IMR-90 (cell line): ENCODE measurements around the gene UGT1A3. TPM values are rescaled to one million over a fixed set of nuclear protein-coding genes. Genes with fewer than 3 reads are reported as not detected.

Experiments used
- ATAC-seq: fragments of 200-7000 bp; cut with Tn5 transposase; 2 replicates; pipeline ENCODE4 v1.9.1; 2020; ENCODE audit warnings: low read depth, mild to moderate bottlenecking, moderate library complexity
- BruUV-seq: library from RNA; stranded (reverse); fragments of 400-500 nt; replicated peaks from 2 replicates; lab custom pipeline; 2021; lab: Mats Ljungman, UMichigan
- CTCF ChIA-PET: fragments of 300-600 bp; formaldehyde crosslinking; extraction: SDS; loops from one replicate; lab custom pipeline; 2021; ENCODE audit warnings: antibody characterized with exemption; lab: Yijun Ruan, JAX
- POLR2A ChIA-PET: fragments of 300-600 bp; sonication (Branson Sonifier 250); formaldehyde crosslinking; loops from one replicate; lab custom pipeline; 2022; ENCODE audit warnings: antibody characterized with exemption; ENCODE audit not compliant: unreplicated experiment; lab: Charles Lee
- DNase-seq: peaks from one replicate; pipeline ENCODE4 v3.0.0; 2013
- H2AFZ ChIP-seq: replicated peaks from 2 replicates; pipeline ENCODE3; 2013; ENCODE audit warnings: low read length, mild to moderate bottlenecking; ENCODE audit not compliant: poor library complexity
- H2AK5ac ChIP-seq: 2 replicates; pipeline ENCODE4 v1.6.1; 2013; ENCODE audit warnings: low read depth, low read length, inconsistent platforms
- H2AK9ac ChIP-seq: replicated peaks from 2 replicates; pipeline ENCODE3; 2013; ENCODE audit warnings: mild to moderate bottlenecking, low read depth, low read length, moderate library complexity; ENCODE audit not compliant: poor library complexity
- H2BK120ac ChIP-seq: 2 replicates; pipeline ENCODE4 v1.6.1; 2013; ENCODE audit warnings: low read depth, low read length, inconsistent platforms
- H2BK15ac ChIP-seq: 3 replicates; pipeline ENCODE4 v1.6.1; 2013; ENCODE audit warnings: low read depth, low read length, inconsistent platforms
- H2BK20ac ChIP-seq: 2 replicates; pipeline ENCODE4 v1.6.1; 2013; ENCODE audit warnings: low read depth, mild to moderate bottlenecking, inconsistent platforms, low read length, moderate library complexity
- H2BK5ac ChIP-seq: 2 replicates; pipeline ENCODE4 v1.6.1; 2013; ENCODE audit warnings: mild to moderate bottlenecking, low read depth, low read length, inconsistent platforms; ENCODE audit not compliant: poor library complexity, severe bottlenecking
- H3K14ac ChIP-seq: replicated peaks from 2 replicates; pipeline ENCODE4 v1.6.1; 2013; ENCODE audit warnings: low read depth, low read length, inconsistent platforms
- H3K18ac ChIP-seq: 2 replicates; pipeline ENCODE4 v1.6.1; 2013; ENCODE audit warnings: low read depth, low read length, control low read depth
- H3K23ac ChIP-seq: 2 replicates; pipeline ENCODE4 v1.6.1; 2013; ENCODE audit warnings: low read depth, low read length, inconsistent platforms
- H3K27ac ChIP-seq: 2 replicates; pipeline ENCODE4 v1.5.1; 2013; ENCODE audit warnings: mild to moderate bottlenecking, control low read depth, low read length; ENCODE audit not compliant: insufficient read depth
- H3K27me3 ChIP-seq: 2 replicates; pipeline ENCODE4 v1.6.1; 2013; ENCODE audit warnings: low read length; ENCODE audit not compliant: control insufficient read depth, insufficient read depth
- H3K36me3 ChIP-seq: 2 replicates; pipeline ENCODE4 v1.6.1; 2013; ENCODE audit warnings: low read length, mixed read lengths; ENCODE audit not compliant: control insufficient read depth, insufficient read depth
- H3K4ac ChIP-seq: 2 replicates; pipeline ENCODE4 v1.6.1; 2013; ENCODE audit warnings: low read depth, low read length, inconsistent platforms
- H3K4me1 ChIP-seq: 2 replicates; pipeline ENCODE4 v1.6.1; 2013; ENCODE audit warnings: low read length, mixed read lengths; ENCODE audit not compliant: control insufficient read depth, insufficient read depth
- H3K4me2 ChIP-seq: 2 replicates; pipeline ENCODE4 v1.6.1; 2013; ENCODE audit warnings: low read depth, mild to moderate bottlenecking, control low read depth, low read length, moderate library complexity
- H3K4me3 ChIP-seq: 2 replicates; pipeline ENCODE4 v1.5.1; 2013; ENCODE audit warnings: low read depth, mild to moderate bottlenecking, control low read depth, low read length, moderate library complexity; ENCODE audit not compliant: insufficient read depth
- H3K56ac ChIP-seq: 2 replicates; pipeline ENCODE4 v1.6.1; 2013; ENCODE audit warnings: low read length, inconsistent platforms; ENCODE audit not compliant: insufficient read depth; ENCODE audit errors: extremely low read depth
- H3K79me1 ChIP-seq, 2 experiments: 2 replicates each; pipeline ENCODE4 v1.6.1; 2013; ENCODE audit warnings: low read length in 2 of 2, inconsistent platforms in 1 of 2, low read depth in 1 of 2
- H3K9ac ChIP-seq: 2 replicates; pipeline ENCODE4 v1.6.1; 2013; ENCODE audit warnings: low read depth, low read length, control low read depth
- H3K9me1 ChIP-seq: 2 replicates; pipeline ENCODE4 v1.6.1; 2013; ENCODE audit warnings: low read length, inconsistent platforms; ENCODE audit not compliant: insufficient read depth
- H3K9me3 ChIP-seq: 2 replicates; pipeline ENCODE4 v1.6.1; 2013; ENCODE audit warnings: low read length; ENCODE audit not compliant: control insufficient read depth, insufficient read depth
- H4K20me1 ChIP-seq: 2 replicates; pipeline ENCODE4 v1.6.1; 2013; ENCODE audit warnings: low read length, inconsistent platforms; ENCODE audit not compliant: insufficient read depth
- H4K5ac ChIP-seq: 2 replicates; pipeline ENCODE4 v1.6.1; 2013; ENCODE audit warnings: mild to moderate bottlenecking, low read depth, low read length, control low read depth
- H4K8ac ChIP-seq, 2 experiments: 2 replicates each; pipeline ENCODE4 v1.6.1; 2013; ENCODE audit warnings: low read depth in 2 of 2, low read length in 2 of 2, control low read depth in 1 of 2, inconsistent platforms in 1 of 2
- H4K91ac ChIP-seq: 2 replicates; pipeline ENCODE4 v1.6.1; 2013; ENCODE audit warnings: low read depth, low read length, inconsistent platforms; ENCODE audit not compliant: insufficient read depth
- BHLHE40 ChIP-seq: fragments of 150-350 bp; IDR thresholded peaks from 2 replicates; pipeline ENCODE4 v1.6.1; 2016; ENCODE audit warnings: mild to moderate bottlenecking, low read depth, low read length
- MAFK ChIP-seq: IDR thresholded peaks from 2 replicates; pipeline ENCODE4 v1.6.1; 2012; ENCODE audit warnings: low read depth, low read length, improper control_type of control experiment
- MXI1 ChIP-seq: IDR thresholded peaks from 2 replicates; pipeline ENCODE4 v1.6.1; 2012; ENCODE audit warnings: low read depth, mild to moderate bottlenecking, low read length, moderate library complexity, borderline replicate concordance
- NFE2L2 ChIP-seq: fragments of 150-350 bp; IDR thresholded peaks from 2 replicates; pipeline ENCODE4 v1.6.1; 2016; ENCODE audit warnings: low read depth, mild to moderate bottlenecking, low read length
- POLR2A ChIP-seq: IDR thresholded peaks from 2 replicates; pipeline ENCODE4 v1.6.1; 2012; ENCODE audit warnings: mild to moderate bottlenecking, low read depth, low read length
- RCOR1 ChIP-seq: IDR thresholded peaks from 2 replicates; pipeline ENCODE4 v1.6.1; 2012; ENCODE audit warnings: mild to moderate bottlenecking, low read length, improper control_type of control experiment; ENCODE audit not compliant: insufficient replicate concordance
- WGBS, 2 experiments: methylation state at CpG; one replicate each; pipeline versions ENCODE4 v1.1.5 to v1.1.7; 2013; ENCODE audit warnings: missing lambda C conversion rate in 2 of 2; ENCODE audit not compliant: insufficient read length in 1 of 2; ENCODE audit errors: extremely low coverage in 2 of 2; 5-methylcytosine and 5-hydroxymethylcytosine counted together
- dilution Hi-C: fragments of 300-500 bp; cut with HindIII; formaldehyde crosslinking; loops from one replicate; pipeline ENCODE4 v1.14.3; 2018; ENCODE audit warnings: low sequenced_read_pairs; ENCODE audit not compliant: unreplicated experiment
- in situ Hi-C: fragments of 300-500 bp; cut with MboI; formaldehyde crosslinking; loops from 3 replicates; pipeline ENCODE4 v1.14.3; 2019; ENCODE audit warnings: low sequenced_read_pairs, inconsistent platforms, mixed read lengths
- intact Hi-C: fragments of 100-400 bp; cut with micrococcal nuclease; formaldehyde crosslinking; loops from 2 replicates; pipeline ENCODE4 v1.10.0; 2022
- polyA plus RNA-seq, 3 experiments: library from polyadenylated mRNA; depleted of rRNA; stranded (reverse); fragments of >200 nt; gene quantifications; 2 replicates each; pipeline ENCODE4 v1.2.3, GENCODE V29; 2012; ENCODE audit warnings: low replicate concordance in 1 of 3
- total RNA-seq: library from RNA; depleted of rRNA; stranded (reverse); fragments of >200 nt; gene quantifications from 2 replicates; pipeline ENCODE4 v1.2.3, GENCODE V29; 2012
- TF ChIP-seq, protein P1 (sequence below): conservative IDR thresholded peaks from 2 replicates; pipeline ENCODE4 v1.5.1; 2012; ENCODE audit warnings: mild to moderate bottlenecking, low read depth, low read length, improper control_type of control experiment
- TF ChIP-seq, protein P2 (sequence below): fragments of 150-350 bp; IDR thresholded peaks from 2 replicates; pipeline ENCODE4 v1.6.1; 2016; ENCODE audit warnings: low read depth, mild to moderate bottlenecking, low read length, moderate library complexity, borderline replicate concordance
- TF ChIP-seq, protein P3 (sequence below): fragments of 150-350 bp; IDR thresholded peaks from 2 replicates; pipeline ENCODE4 v1.6.1; 2017; ENCODE audit warnings: mild to moderate bottlenecking, antibody characterized with exemption, low read length, low read depth

Gene UGT1A3
- total and polyA plus RNA-seq, 2 of the 4 experiments (the other 2 are of a cell fraction) = not detected

DNA sequence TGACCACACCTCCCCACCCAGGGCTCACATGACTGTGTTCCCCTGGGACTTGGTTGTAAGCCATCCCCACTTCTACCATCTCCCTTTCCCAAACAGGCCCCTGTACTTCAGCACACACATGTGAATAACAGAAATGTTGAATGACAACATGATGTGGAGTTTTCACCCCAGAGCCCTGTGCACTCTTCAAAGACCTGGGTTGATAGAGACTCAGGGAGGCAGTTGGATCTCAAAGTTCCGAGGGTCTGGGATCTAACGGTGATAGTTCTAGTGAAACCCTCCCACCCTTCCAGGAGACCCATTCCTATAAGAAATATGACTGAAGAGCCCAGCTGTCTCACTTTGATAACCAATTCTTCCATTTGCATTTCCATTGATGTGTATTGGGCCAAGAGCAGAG, 49.2 kb downstream of the UGT1A3 start, which contains the start of gene MROH2A:
MROH2A (plus strand) TSS at position 301 of the 400 bp plus-strand sequence. CDS start 1,029 bp downstream, outside the sequence.
- H3K14ac ChIP-seq = no peak within 1 kb of the TSS
- H3K4ac ChIP-seq = no peak within 1 kb of the TSS
- H4K20me1 ChIP-seq = no peaks in the 10 kb centered on the region
- no peak within 1 kb of the TSS for H3K27ac ChIP-seq
- H4K91ac ChIP-seq = no peak within 1 kb of the TSS
- H4K5ac ChIP-seq = no peak within 1 kb of the TSS
- H3K9me1 ChIP-seq = no peaks in the 10 kb centered on the region
- no peak within 1 kb of the TSS for H2BK5ac ChIP-seq
- no peak within 1 kb of the TSS for H2BK120ac ChIP-seq
- TF ChIP-seq MXI1 (no peak), NFE2L2 (no peak), POLR2A (no peak), MAFK (no peak), RCOR1 (no peak), BHLHE40 (no peak)
- TF ChIP-seq, protein P1, sequence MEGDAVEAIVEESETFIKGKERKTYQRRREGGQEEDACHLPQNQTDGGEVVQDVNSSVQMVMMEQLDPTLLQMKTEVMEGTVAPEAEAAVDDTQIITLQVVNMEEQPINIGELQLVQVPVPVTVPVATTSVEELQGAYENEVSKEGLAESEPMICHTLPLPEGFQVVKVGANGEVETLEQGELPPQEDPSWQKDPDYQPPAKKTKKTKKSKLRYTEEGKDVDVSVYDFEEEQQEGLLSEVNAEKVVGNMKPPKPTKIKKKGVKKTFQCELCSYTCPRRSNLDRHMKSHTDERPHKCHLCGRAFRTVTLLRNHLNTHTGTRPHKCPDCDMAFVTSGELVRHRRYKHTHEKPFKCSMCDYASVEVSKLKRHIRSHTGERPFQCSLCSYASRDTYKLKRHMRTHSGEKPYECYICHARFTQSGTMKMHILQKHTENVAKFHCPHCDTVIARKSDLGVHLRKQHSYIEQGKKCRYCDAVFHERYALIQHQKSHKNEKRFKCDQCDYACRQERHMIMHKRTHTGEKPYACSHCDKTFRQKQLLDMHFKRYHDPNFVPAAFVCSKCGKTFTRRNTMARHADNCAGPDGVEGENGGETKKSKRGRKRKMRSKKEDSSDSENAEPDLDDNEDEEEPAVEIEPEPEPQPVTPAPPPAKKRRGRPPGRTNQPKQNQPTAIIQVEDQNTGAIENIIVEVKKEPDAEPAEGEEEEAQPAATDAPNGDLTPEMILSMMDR = no peak
- TF ChIP-seq, protein P2, sequence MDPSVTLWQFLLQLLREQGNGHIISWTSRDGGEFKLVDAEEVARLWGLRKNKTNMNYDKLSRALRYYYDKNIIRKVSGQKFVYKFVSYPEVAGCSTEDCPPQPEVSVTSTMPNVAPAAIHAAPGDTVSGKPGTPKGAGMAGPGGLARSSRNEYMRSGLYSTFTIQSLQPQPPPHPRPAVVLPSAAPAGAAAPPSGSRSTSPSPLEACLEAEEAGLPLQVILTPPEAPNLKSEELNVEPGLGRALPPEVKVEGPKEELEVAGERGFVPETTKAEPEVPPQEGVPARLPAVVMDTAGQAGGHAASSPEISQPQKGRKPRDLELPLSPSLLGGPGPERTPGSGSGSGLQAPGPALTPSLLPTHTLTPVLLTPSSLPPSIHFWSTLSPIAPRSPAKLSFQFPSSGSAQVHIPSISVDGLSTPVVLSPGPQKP = no peak
- TF ChIP-seq, protein P3, sequence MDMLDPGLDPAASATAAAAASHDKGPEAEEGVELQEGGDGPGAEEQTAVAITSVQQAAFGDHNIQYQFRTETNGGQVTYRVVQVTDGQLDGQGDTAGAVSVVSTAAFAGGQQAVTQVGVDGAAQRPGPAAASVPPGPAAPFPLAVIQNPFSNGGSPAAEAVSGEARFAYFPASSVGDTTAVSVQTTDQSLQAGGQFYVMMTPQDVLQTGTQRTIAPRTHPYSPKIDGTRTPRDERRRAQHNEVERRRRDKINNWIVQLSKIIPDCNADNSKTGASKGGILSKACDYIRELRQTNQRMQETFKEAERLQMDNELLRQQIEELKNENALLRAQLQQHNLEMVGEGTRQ = no peak
- H2BK15ac ChIP-seq = no peak within 1 kb of the TSS
- no peak within 1 kb of the TSS for H3K9ac ChIP-seq
- H3K9me3 ChIP-seq = peaks cover 3% of the 10 kb centered on the region; the same call in 1 of the 2 replicates
- H3K18ac ChIP-seq = no peak within 1 kb of the TSS
- H2BK20ac ChIP-seq = no peak within 1 kb of the TSS
- no peak within 1 kb of the TSS for H3K4me2 ChIP-seq
- H4K8ac ChIP-seq = no peak within 1 kb of the TSS
- dilution Hi-C loops = no loop called here
- no CpG with 5 or more reads among the region's 2 CpGs for WGBS, 2 experiments
- H3K27me3 ChIP-seq = no peaks in the 10 kb centered on the region
- DNase-seq (no peak), ATAC-seq (no peak)
- in situ Hi-C loops = no loop called here
- H3K36me3 ChIP-seq = no peaks in the 10 kb centered on the region
- BruUV-seq = no TSS peak
- no peak within 1 kb of the TSS for H3K23ac ChIP-seq
- no peak within 1 kb of the TSS for H2AK9ac ChIP-seq
- ChIA-PET CTCF (no interaction called here), POLR2A (no interaction called here)
- no peaks in the 10 kb centered on the region for H3K79me1 ChIP-seq
- H2AK5ac ChIP-seq = no peak within 1 kb of the TSS
- intact Hi-C loops = no loop called here
- no peak within 1 kb of the TSS for H3K4me3 ChIP-seq
- no peak within 1 kb of the TSS for H3K56ac ChIP-seq
- no peak within 1 kb of the TSS for H2AFZ ChIP-seq
- no peaks in the 10 kb centered on the region for H3K4me1 ChIP-seq
